GM12872 (cell line): Measurements from ENCODE around the gene NR6A1.

Experiments
- CTCF ChIP-seq: IDR thresholded peaks from 3 replicates; pipeline ENCODE4 v1.5.1; 2011; ENCODE audit warnings: low read depth, mild to moderate bottlenecking, low read length, moderate library complexity; ENCODE audit not compliant: insufficient read depth

NR6A1 gene

GRCh38 chr9:124590889-124591641 lies 180.0 kb downstream of the NR6A1 start:
- no peak for TF ChIP-seq CTCF

- no peak for TF ChIP-seq CTCF
These were observed 186.5 kb downstream of the NR6A1 start for GRCh38 chr9:124584631-124585030.

GRCh38 chr9:124583134-124583533 lies 188.0 kb downstream of the NR6A1 start:
- TF ChIP-seq CTCF: no peak

- no peak for TF ChIP-seq CTCF
These were observed 190.9 kb downstream of the NR6A1 start for GRCh38 chr9:124580186-124580585.

- no peak for TF ChIP-seq CTCF
These were observed 194.4 kb downstream of the NR6A1 start for GRCh38 chr9:124576751-124577150.

- TF ChIP-seq CTCF: no peak
These were observed 196.4 kb downstream of the NR6A1 start for GRCh38 chr9:124574534-124575375.

GRCh38 chr9:124570942-124571666 lies 200.0 kb downstream of the NR6A1 start:
- TF ChIP-seq CTCF: no peak
